ENCODE data around the gene ENPP6. TPM values are rescaled to one million over a fixed set of nuclear protein-coding genes. Genes with fewer than 3 reads are reported as not detected.

Gene ENPP6
- total RNA-seq, 1 donor from 2014 or later, result 5.5 TPM

GRCh38 chr4:184104419-184105101 lies 113.1 kb downstream of the ENPP6 start:
- DNase-seq, result no peak

DNA sequence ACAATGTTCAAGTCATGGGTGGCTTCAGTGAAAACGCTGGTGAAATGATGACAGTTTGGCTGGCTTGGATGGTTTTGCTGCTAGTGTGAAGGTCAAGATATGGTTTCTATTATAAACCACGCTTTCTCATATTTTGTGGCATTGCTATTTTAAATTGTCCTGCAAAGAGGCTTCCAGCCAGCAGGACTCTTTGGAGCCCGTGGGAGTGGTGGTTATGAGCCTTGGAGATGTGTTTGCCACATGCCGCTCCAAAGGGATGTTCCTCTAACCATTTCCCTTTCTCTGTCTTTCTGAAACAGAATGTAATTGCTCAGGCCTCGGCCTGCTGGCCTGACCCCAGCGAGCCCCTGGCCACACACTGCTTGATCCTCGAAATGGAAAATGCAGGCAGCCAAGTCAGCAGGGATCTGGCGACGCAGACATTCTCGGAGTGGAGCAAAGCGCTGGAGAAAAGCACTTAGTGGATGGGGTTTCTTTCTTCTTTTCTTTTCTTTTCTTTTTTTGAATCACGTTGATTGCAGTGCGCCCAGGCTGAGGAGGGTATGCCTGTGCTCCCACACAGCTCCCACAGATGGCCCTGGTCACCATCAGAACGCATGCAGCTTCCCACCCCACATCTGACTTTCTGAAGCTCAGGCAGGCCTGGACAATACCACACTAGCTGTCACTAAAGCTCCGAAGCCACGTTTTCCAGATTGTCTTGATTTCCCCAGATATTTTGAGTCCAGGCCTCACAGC lies 114.0 kb downstream of the ENPP6 start:
- peak; percentile 59 for DNase-seq

GRCh38 chr4:184102927-184103326 lies 114.7 kb downstream of the ENPP6 start:
- DNase-seq, result peak; percentile 45

DNA sequence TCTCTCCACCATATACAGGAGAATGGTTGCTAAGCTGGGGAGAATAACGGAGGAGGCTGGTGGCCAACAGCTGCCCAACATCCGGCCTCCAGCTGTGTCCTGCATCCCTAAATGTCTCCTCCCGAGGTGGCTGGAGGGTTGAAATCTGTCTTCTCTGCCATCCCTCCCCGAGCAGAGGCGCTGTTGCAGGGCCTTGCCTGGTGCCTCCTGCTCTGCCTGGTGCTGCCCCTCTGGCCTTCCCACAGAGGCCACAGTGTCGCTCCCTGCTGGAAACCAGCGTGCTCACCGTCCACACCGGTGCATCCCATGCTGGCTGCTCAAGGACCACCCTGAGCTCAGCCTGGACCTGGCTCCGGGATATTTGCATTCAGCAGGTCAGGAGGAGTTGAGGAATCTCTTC lies 115.2 kb downstream of the ENPP6 start:
- no peak for DNase-seq

- no peak for DNase-seq
Observed at GRCh38 chr4:184101711-184102110, 116.0 kb downstream of the ENPP6 start.

DNA sequence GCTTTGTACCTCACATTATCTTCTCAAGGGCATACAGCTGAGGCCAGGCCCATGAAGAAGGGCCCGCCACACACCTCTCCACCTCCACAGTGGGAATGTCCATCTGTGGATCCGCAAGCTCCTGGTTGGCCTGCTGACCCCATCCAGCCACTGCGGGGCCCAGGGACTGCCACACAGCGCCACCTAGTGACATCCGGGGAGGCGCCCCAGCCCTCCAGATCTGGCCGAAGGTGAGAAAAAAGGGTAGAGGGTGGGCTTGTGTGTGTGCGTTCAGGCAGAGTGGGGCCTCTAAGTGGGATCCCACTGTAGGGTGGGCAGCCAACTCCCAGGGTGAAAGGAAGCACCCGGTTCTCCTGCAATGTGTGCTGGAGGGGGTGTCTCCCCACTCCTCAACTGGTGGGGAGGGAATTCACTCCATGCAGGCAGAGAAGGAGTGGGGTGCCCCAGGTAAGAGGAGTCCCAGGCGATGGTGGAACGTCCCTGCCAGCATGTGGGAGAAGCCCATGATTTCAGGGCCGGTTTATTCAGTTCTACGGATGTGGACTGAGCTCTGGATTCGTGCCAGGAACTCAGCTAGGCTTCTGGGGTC lies 117.3 kb downstream of the ENPP6 start:
- DNase-seq, result peak; percentile 38

DNA sequence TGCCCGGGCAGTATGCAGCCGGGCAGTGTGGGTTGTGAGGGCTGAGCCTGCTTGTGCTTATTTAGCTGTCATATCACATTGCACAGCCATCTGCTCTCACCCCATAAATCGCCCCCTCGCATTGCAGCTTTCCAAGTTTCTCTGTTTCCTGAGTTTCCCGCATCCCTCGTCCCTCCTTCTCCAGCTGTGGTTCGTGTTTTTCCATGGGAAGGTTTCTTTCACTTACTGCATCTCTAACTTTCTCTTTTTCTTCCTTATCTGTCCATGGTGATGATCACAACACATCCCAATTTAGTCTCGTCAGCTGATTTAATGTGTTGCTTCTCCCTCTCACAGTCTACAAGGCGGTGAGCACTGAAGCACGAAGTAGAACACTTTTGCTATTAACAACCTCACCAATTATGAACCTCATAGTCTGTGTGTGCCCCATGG lies 118.1 kb downstream of the ENPP6 start:
- peak; percentile 78 for DNase-seq

DNA sequence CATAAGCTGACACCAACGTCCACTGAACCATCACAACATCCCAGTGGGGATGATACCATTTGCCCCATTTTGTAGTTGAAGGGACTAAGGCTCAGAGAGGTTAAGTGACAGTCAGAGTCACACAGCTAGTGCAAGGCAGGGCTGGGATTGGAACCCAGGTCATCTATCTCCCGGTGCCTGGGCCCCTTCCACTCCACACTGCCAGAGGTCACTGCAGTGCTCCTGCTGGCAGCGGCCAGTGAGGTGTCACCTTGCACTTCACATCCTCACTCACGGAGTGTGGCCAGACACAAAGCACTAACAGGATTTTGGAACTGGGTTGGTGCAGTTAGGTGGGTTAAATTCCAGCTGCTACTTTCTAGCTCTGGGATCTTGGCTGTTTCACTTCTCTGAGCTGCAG lies 118.7 kb downstream of the ENPP6 start:
- DNase-seq, result no peak

GRCh38 chr4:184097815-184098214 lies 119.9 kb downstream of the ENPP6 start:
- no peak for DNase-seq

DNA sequence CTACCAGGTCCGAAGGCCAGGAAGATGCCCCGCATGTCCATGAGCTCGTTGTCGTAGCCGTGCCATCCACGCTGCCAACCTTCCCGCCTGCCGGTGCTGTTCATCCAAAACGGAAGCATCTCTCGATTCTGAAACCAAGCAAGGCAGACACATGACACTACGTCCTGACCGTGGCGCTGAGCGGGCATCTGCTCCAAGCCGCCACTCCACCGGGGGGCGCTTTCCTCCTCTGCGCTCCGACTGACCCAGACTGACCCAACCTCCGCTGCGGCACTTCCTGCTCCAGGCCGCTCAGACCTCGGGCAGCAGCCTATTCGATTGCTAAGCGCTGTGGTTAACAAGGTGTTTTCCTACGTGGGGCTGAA lies 120.5 kb downstream of the ENPP6 start:
- no peak for DNase-seq

DNA sequence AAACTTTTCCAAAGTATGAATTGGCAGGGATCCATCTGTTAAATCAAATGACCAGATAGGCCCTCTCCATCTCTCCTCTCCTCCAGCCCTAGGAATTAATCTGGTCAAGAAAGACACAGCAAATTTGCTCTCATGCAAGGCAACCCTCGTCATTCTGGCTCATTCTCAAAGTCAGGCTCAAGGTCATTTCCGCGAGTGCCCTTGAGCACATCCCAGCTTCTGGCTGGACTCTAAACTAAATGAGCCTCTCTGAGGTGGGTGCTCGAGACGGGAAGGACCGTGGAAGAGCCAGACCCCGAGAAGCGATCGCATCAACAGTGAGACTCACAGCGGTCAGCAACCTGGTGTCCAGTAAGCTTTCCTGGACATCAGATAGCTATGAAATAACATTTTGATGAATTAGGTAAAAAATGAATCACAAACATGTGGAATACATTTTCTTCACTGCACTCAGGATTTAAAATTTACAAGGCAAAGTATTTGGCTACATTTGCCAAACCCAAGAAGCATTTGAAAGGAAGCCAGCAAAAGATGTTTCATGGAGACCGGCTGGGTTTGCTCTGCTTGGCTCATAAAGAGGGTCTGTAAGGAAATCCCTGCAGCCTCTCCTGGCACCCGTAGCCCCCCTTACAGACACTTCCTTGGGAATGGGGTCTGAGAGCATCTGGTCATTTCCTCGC lies 121.0 kb downstream of the ENPP6 start:
- peak; percentile 87 for DNase-seq

DNA sequence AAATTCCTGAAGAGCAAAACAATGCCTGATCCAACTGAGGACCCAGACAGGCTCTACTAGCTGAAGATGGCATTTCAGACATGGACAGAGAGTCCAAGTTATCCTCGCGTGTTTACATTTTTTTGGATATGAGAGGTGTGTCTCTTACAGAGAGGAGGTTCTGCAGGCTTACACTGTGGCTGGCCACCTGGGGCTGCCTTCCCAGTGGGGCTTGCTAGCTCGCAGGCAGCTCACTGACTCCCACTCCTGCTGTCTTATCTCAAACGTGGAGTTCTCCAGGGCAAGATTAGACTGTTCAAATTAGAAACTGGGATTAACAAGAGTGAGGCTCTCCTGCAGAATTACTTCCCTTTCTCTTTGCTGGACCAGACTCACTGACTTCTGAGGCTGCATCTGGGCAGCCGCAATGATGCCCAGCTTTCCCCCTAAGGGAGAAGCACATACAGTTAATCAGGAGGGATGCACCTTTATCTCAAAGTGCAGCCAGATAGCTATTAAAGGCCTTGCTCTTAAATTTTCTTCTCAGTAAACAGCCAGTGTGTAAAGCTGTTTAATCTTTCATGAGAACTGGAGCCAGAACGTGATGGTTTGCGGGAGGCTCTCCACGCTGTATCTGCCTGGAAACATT lies 123.0 kb downstream of the ENPP6 start:
- DNase-seq, result no peak

DNA sequence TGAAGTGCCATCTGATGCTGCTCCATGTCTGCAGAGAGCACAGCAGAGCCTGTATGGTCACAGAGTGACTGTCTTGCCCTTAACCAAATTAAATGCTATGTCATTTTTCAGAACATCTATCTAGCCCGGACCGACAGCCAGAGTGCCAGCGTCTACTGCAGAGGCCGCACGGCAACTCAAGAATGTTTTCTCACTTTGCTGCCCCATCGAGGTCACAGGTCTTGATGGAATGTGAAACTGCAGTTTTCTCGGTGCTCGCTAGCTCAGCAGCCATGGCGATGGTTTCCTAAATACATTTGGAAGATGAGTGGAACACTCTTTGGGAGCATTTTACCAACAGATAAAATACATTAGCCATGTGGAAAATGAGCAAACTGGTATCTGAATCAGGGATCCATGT lies 125.7 kb downstream of the ENPP6 start:
- no peak for DNase-seq

DNA sequence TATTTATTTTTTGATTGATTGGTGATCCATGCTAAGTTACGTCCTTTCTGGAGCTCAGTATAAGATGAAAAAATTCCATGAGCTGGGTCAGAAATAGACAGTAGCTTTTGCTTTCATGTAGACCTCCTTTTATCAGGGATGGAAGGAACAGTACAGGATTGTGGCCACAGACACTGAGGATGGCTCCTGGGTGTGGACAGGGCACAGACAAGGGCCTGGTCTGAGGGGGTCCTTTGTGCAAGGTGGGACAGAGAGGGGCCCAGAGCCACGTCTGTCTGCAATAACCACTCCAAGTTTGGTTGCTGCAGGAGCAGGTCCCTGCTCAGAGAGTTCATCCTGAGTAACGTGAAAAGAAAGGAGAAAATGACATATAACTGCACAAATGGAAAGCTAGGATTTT lies 127.1 kb downstream of the ENPP6 start:
- no peak for DNase-seq

DNA sequence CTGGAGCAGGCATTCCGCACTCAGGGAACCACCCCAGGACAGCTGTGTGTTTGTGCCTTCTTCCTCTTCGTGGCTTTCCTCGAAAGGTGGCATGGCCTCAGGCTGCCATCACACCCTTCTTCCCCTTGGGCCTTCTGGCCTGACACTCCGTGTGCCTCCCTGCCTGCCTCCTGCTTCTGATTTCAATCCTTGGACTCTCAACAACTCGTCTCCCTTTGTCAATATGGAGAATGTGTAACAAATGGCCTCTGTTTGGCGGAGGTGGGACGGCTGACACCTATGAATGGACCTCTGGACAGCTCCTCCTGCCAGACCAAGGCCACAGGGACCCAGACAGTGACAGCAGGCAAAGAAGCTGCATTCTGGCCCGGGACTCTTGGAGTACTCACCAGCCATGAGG lies 137.0 kb downstream of the ENPP6 start:
- DNase-seq, result no peak

DNA sequence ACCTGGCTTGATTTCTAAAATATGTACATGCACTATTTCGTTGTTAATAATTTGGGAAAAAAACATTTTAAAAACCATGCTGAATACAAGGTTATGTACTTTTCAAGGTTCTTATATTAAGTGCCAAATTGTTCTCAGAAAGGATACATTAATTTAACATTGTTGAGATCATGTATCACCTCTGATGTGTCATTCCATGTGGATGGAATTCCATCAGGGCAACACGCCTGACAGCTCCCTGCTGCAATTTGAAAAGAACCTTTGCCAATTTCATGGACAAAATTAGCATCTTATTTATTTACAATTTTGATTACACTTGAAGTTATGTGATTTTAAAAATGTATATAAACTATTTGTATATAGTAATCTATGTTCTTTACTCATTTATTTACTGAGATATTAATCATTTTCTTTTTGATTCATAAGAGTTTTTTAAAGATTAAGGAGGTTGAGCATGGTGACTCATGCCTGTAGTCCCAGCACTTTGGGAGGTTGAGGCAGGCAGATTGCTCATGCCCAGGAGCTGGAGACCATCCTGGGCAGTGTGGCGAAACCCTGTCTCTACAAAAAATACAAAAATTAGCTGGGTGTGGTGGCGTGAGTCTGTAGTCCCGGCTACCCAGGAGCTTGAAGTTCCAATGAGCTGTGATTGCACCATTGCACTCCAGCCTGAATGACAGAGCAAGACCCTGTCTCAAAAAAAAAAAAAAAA lies 142.8 kb downstream of the ENPP6 start:
- DNase-seq, result no peak

GRCh38 chr4:184067931-184068554 lies 149.6 kb downstream of the ENPP6 start:
- DNase-seq, result no peak

- no peak for DNase-seq
Observed at GRCh38 chr4:184066584-184067300, 150.9 kb downstream of the ENPP6 start.

GRCh38 chr4:184064877-184065276 lies 152.8 kb downstream of the ENPP6 start:
- DNase-seq, result no peak

DNA sequence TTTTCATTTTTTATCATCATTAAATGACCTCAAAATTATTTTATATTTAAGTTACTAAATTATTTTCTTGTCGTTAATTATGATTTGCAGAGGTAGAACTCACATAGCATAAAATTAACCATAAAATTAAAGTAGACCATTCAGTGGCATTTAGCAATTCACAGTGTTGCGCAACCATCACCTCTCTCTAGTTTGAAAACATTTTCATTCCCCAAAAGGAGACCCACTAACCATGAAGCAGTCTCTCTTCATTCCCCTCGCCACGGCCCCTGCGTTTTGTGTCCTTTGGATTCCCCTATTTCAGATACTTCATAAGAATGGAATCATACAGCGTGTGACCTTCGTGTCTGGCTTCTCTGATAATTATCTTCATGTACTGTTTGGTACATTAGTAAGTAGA lies 154.9 kb downstream of the ENPP6 start:
- no peak for DNase-seq

DNA sequence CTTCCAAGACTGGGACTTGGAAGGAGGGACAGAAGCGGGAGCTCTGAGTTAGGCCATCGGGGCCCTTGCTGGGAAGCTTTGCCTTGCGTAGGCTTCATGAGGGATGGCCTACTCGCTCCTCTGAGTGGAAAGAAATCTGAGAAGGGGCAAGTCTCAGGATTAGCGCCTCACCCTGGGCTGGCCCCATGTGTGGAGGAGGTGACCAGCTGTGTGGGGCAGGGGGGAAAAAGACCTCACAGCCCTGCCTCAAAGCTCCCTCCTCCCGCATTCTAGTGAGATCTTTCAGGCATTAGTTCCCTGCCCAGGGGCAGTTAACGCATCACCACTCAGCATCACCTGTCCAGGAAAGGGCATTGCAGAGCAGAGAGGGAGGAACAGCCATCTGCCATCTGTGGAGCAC lies 156.1 kb downstream of the ENPP6 start:
- peak; percentile 16 for DNase-seq
